Activated CD4-positive, CD25-positive, alpha-beta regulatory T cell treated with anti-CD3 and anti-CD28 coated beads, Interleukin-2, amount 50 U/mL, for 16 hours (primary cell): ENCODE results near the gene C10orf67.

ENCODE experiments used
- DNase-seq: peaks from one replicate; pipeline ENCODE4 v3.0.0-alpha.2; 2020; ENCODE audit warnings: low read depth, low spot score

Gene C10orf67

DNA sequence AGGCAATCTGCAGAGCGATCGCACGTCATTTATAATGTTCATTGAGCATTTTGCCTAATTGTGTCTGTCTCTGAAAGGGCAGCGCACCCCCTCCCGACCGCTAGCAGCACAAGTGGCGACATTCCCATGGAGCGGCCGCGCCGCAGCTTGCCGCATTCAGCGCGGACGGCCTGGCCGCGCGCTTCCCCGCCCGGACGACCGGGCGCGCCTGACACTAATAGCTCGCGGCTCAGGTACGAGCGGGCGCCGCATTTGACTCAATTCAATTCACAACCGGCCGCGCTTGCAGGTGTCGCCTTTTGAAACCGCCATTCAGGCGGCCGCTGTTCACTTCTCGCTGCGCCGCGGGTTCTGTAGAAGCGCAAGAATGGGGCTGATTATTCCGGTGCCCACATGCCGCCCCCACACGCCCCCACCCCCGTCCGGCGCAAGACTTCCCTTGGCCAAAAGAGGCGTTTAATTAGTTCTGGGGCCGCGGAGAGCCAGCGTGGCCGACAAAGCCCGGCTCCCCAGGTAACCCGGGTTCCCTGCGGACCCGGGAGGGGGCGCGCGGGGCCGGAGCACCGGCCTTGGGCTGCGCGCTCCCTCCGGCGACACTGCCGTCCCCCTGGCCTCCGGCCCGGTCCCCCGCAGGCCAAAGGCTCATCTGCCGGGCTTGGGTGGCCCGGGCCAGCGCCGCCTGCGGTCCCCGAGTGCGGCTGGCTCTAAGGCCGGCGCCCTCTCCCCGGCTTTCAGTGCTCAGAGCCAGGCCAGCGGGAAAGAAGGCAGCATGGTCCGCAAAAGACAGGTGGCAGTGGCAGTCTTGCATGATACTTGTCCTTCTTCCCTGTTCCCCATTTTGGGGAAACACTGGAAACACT, 171.2 kb downstream of the C10orf67 start:
- no peak for DNase-seq

DNA sequence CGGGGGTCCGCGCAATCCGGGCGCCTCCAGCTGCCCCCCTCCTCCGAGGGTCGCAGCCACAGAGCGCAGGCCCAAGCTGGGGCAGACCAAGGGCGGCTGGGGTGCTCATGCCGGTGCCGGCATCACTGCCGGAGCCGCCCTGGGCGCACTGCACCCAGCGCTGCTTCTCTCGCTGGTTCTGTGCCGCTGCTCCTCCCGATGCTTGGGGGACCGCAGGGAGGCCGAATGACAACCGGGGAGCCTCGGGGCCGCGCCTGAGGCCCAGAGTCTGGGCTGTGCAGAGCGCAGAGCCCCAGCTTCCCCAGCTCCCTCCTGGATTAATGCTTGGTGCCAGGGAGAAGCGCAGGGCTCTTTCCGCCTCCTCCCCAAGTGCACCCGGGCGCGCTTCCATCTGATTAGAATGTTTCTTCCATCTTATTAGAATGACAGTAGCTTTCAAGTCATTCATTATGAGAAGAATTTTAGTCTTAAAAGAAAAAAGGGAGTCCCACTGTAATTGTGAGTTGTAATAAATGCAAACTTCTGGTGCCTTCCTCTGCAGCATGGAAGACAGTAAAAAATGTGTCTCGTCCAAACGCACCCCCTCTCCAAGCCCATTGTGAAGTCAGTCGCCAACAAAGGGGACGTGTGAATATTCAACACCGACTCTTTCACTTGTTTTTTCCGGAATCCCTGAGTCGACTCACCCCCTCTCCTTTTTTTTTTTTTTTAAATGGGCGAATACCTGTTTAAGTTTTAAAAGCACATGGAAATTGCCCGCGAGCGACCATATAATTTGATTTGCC, 172.0 kb downstream of the C10orf67 start:
- DNase-seq, result no peak

DNA sequence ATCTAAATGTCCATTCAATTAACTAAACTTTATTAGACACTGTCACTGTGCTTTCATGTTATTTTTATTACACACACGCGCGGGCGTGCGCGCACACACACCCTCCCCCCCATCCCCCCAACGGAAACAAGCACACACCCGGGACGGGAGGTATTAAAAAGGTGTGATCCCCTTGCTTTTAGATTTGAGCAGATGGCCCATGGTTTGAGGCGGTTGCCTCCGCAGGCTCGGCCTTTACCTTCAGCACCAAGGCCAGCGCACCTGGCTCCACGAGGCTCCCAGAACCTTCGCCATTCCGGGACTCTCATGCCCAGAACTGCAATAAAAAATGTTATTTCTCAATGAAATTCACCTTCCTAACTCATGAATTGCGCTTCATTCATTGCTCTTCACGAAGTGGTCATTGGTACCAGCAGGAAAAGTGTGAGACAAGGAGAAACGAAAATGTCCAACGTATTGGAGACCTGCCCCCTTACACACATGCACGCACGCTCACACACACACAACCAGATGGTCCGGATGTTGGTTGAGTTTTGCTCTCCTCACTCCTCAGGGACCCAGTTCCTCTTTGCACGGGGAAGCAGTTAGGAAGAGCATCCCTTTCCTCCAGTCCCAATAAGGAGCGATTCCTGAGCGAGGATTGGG, 173.2 kb downstream of the C10orf67 start:
- no peak for DNase-seq

DNA sequence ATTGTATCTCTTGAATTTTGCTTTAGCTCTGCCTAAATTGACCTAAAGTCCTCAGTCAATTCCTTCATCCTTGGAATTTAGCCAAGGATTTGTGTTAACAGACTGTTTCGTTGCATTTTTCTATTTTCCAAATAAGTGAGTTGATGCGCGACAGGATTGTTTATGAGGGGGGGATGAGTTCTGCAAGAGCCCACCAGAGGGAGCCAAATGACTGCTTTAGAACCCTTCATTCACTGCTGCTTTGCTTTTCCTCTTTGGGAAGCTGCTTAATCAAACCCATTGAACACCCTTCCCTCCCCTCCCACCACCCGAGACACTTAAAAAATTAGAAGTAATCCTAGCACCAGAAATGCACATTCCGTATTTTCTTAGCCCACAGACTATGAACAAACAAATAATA, 186.2 kb downstream of the C10orf67 start:
- DNase-seq, result no peak

DNA sequence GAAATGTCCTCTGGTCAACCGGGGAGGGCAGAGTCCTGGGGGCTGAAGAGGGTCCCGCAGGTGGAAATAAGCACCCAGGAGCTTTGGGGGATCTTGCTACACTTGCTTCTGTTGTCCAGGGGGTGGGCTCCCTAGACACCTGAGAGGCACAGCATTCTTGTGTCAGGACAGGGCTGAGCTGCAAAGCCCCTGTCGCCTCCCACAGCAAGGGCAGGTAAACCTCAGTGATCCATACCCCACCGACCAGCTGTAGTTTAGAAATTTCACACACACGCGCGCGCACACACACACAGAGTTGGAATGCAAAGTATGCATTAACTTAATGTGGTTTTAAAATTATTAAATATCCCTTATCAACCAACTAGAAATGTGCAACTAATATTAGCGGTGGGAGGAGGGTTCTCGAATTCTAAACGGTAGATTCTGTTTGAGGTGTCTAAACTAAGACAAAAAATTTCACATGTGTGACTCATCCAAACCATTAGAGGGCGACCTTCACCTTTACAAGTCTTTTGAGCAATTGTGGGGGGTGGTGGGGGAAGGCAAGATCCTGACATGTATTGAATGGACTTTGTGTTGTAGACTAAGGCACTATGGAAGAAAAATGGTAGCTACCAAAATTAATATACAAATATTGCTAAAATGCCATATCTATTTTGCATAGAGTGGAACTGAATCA, 186.8 kb downstream of the C10orf67 start:
- no peak for DNase-seq

DNA sequence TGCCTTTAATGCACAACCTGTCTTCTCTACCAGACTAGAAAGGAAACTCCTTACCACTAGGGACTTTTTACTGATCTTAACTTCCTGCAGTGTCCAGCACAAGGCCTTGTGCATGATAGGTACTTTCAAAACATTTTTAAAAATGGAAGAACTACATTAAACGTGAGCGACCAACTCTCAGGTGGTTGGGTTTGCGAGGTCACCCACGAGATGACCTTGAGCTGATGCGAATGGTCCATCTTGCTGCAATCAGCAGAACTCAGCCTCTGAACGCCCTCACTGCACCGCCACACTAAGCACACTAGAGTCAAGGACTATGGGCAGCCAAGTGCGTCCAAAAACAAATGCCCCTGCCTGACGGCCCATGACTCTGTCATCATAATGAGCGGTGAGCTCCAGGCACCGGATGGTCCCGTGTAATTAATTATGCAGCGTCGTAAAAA, 187.3 kb downstream of the C10orf67 start:
- no peak for DNase-seq

DNA sequence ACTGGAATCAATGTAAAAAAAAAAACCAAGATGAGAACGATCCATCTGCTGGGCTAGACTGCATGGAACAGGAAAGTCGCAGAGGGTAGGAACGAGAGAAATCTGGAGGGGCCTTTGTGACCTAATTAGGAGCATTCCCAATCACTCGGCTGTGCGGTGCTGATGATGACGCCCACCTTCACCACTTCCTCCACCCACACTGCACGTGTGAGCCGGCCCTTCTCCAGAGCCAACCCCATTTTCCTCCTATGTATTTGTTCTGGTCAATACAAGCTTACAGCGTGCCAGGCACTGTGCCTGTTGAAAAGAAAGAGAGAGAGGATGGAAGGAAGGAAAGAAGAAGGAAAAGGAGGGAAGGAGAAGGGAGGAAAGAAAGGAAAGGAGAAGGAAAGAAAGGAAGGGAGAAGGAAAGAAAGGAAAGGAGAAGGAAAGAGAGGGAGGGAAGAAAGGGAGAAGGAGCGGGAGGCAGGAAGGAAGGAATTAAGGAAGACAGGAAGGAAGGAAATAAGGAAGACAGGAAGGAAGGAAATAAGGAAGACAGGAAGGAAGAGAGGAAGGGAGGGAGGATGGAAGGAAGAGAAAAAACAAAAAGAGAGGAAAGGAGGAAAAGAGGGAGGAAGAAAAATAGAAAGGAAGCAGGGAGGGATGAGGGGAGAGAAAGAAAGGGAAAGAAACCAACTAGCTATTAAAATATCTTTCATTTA, 188.0 kb downstream of the C10orf67 start:
- no peak for DNase-seq

DNA sequence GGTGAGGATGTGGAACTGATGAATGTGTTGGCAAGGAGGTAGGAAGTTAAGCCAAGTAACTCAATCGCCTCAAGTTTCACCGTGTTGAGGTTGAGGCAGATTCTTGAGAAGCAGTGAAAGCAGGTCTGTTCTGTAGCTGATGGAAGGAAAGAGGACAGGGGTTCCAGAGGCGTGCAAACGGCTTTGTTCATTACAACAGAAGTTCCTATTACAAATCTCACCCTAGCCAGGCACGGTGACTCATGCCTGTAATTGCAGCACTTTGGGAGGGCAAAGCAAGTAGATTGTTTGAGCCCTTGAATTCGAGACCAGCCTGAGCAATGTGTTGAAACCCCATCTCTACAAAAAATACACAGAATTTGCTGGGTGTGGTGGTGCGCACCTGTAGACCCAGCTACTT, 189.4 kb downstream of the C10orf67 start:
- DNase-seq, result no peak
